Right hindlimb (tissue), 1 donor: Measurements from ENCODE around the gene TEX10.

ENCODE experiments used
- DNase-seq: peaks from one replicate; pipeline ENCODE4 v3.0.0-alpha.2; 2018

Gene TEX10

GRCh38 chr9:100282388-100282719 lies 70.4 kb downstream of the TEX10 start:
- no peak for DNase-seq

- DNase-seq: no peak
Measured at GRCh38 chr9:100281676-100282387, 70.9 kb downstream of the TEX10 start.

GRCh38 chr9:100281066-100281465 lies 71.7 kb downstream of the TEX10 start:
- no peak for DNase-seq

- no peak for DNase-seq
Measured at GRCh38 chr9:100277166-100277979, 75.4 kb downstream of the TEX10 start.

- DNase-seq: no peak
Measured at GRCh38 chr9:100269656-100270055, 83.1 kb downstream of the TEX10 start.

GRCh38 chr9:100268271-100268670 lies 84.5 kb downstream of the TEX10 start:
- DNase-seq: no peak

- DNase-seq: no peak
Measured at GRCh38 chr9:100267211-100267610, 85.5 kb downstream of the TEX10 start.
